PC-9 (cell line): ENCODE data around the gene ANKRD44. TPM values are rescaled to one million over a fixed set of nuclear protein-coding genes. Genes with fewer than 3 reads are reported as not detected.

Experiments used
- BruUV-seq: library from RNA; stranded (reverse); fragments of 400-500 nt; replicated peaks from 2 replicates; lab custom pipeline; 2021; lab: Mats Ljungman, UMichigan
- CTCF ChIA-PET: fragments of 300-600 bp; sonication (Branson Sonifier 250); formaldehyde crosslinking; loops from one replicate; lab custom pipeline; 2022; ENCODE audit warnings: antibody characterized with exemption; lab: Charles Lee
- POLR2A ChIA-PET: fragments of 300-600 bp; sonication (Branson Sonifier 250); formaldehyde crosslinking; loops from one replicate; lab custom pipeline; 2022; ENCODE audit warnings: antibody characterized with exemption; ENCODE audit not compliant: unreplicated experiment; lab: Charles Lee
- DNase-seq, 2 experiments: peaks; one replicate each; pipeline versions ENCODE4 v3.0.0 to v3.0.0-alpha.2; 2015 to 2022; ENCODE audit warnings: mixed read lengths in 1 of 2
- H2AFZ ChIP-seq: fragments of 200-600 bp; sonication (generic); 2 replicates; pipeline ENCODE4 v1.8.1; 2017; ENCODE audit warnings: antibody characterized with exemption
- H3F3A ChIP-seq: fragments of 200-600 bp; sonication (generic); 2 replicates; pipeline ENCODE4 v1.8.1; 2017; ENCODE audit warnings: antibody characterized with exemption, mild to moderate bottlenecking, low read depth; ENCODE audit not compliant: insufficient read depth
- H3K27ac ChIP-seq: fragments of 200-600 bp; sonication (generic); 2 replicates; pipeline ENCODE4 v1.6.1; 2016; ENCODE audit warnings: mixed run types
- H3K27me3 ChIP-seq: fragments of 200-600 bp; sonication (generic); 2 replicates; pipeline ENCODE4 v1.6.1; 2016; ENCODE audit warnings: low read depth, mixed run types; ENCODE audit not compliant: insufficient read depth
- H3K36me3 ChIP-seq: fragments of 200-600 bp; sonication (generic); 2 replicates; pipeline ENCODE4 v1.6.1; 2016; ENCODE audit warnings: low read depth, mixed run types
- H3K4me1 ChIP-seq: fragments of 200-600 bp; sonication (generic); replicated peaks from 2 replicates; pipeline ENCODE4 v1.6.1; 2016; ENCODE audit warnings: mixed run types; ENCODE audit not compliant: insufficient read depth
- H3K4me2 ChIP-seq: fragments of 200-600 bp; sonication (generic); 2 replicates; pipeline ENCODE4 v1.6.1; 2017; ENCODE audit warnings: mixed run types
- H3K4me3 ChIP-seq: fragments of 200-600 bp; sonication (generic); 2 replicates; pipeline ENCODE4 v1.6.1; 2016; ENCODE audit warnings: mixed run types
- H3K79me2 ChIP-seq: fragments of 200-600 bp; sonication (generic); 2 replicates; pipeline ENCODE4 v1.6.1; 2017; ENCODE audit warnings: low read depth, mixed run types
- H3K9me2 ChIP-seq: fragments of 200-600 bp; sonication (generic); 2 replicates; pipeline ENCODE4 v1.8.1; 2017; ENCODE audit warnings: mild to moderate bottlenecking; ENCODE audit not compliant: insufficient read depth
- H3K9me3 ChIP-seq: fragments of 200-600 bp; sonication (generic); 2 replicates; pipeline ENCODE4 v1.8.1; 2016; ENCODE audit warnings: low read depth; ENCODE audit not compliant: insufficient read depth
- H4K20me1 ChIP-seq: fragments of 200-600 bp; sonication (generic); 2 replicates; pipeline ENCODE4 v1.8.1; 2017; ENCODE audit not compliant: insufficient read depth
- CTCF ChIP-seq: fragments of 200-600 bp; sonication (generic); conservative IDR thresholded peaks from 2 replicates; pipeline ENCODE4 v1.6.1; 2017; ENCODE audit warnings: mixed run types, antibody characterized with exemption, mild to moderate bottlenecking, moderate library complexity
- EZH2 ChIP-seq: fragments of 200-600 bp; sonication (generic); IDR thresholded peaks from 2 replicates; pipeline ENCODE4 v1.8.0; 2017; ENCODE audit warnings: antibody characterized with exemption, low read depth
- intact Hi-C: fragments of 100-400 bp; cut with micrococcal nuclease; formaldehyde crosslinking; loops from one replicate; pipeline ENCODE4 v1.10.0; 2022; ENCODE audit not compliant: unreplicated experiment
- total RNA-seq: library from RNA; stranded (reverse); gene quantifications from 2 replicates; pipeline ENCODE4 v1.2.3, GENCODE V29; 2021

The ANKRD44 gene
- total RNA-seq, 1 experiment from 2014 or later: 3.4 TPM

GRCh38 chr2:197248001-197248401 lies 62.6 kb downstream of the ANKRD44 start:
- CTCF ChIA-PET: no interaction called here
- Histone ChIP-seq H3K4me1 (no peaks in the 10 kb centered on the region), H3K4me2 (no peak overlapping the region), H3K79me2 (no peaks in the 10 kb centered on the region), H3K27ac (no peak overlapping the region), H3F3A (no peaks in the 10 kb centered on the region), H3K27me3 (no peaks in the 10 kb centered on the region), H3K36me3 (no peaks in the 10 kb centered on the region), H3K4me3 (no peak overlapping the region), H3K9me3 (no peaks in the 10 kb centered on the region), H2AFZ (no peak overlapping the region), H4K20me1 (no peaks in the 10 kb centered on the region), H3K9me2 (no peaks in the 10 kb centered on the region)
- no peak for TF ChIP-seq CTCF
- no peak for TF ChIP-seq EZH2
- POLR2A ChIA-PET: no interaction called here
- no peak for DNase-seq
- intact Hi-C loops: no loop called here
- no TSS peak for BruUV-seq

- intact Hi-C loops: no loop called here
- ChIA-PET POLR2A (no interaction called here), CTCF (no interaction called here)
- TF ChIP-seq CTCF (no peak), EZH2 (no peak)
- Histone ChIP-seq H3K4me3 (no peak overlapping the region), H3K9me2 (no peaks in the 10 kb centered on the region), H2AFZ (no peak overlapping the region), H3K79me2 (no peaks in the 10 kb centered on the region), H3K27ac (no peak overlapping the region), H3K4me1 (no peaks in the 10 kb centered on the region), H3F3A (no peaks in the 10 kb centered on the region), H3K9me3 (no peaks in the 10 kb centered on the region), H3K36me3 (no peaks in the 10 kb centered on the region), H4K20me1 (no peaks in the 10 kb centered on the region), H3K4me2 (no peak overlapping the region), H3K27me3 (no peaks in the 10 kb centered on the region)
- DNase-seq: no peak
- no TSS peak for BruUV-seq
Observed at GRCh38 chr2:197247083-197247482, 63.5 kb downstream of the ANKRD44 start.

- Histone ChIP-seq H3K9me2 (no peaks in the 10 kb centered on the region), H3K4me3 (no peak overlapping the region), H3K4me1 (no peaks in the 10 kb centered on the region), H3F3A (no peaks in the 10 kb centered on the region), H3K9me3 (no peaks in the 10 kb centered on the region), H3K27ac (no peak overlapping the region), H3K79me2 (no peaks in the 10 kb centered on the region), H4K20me1 (no peaks in the 10 kb centered on the region), H3K27me3 (no peaks in the 10 kb centered on the region), H2AFZ (no peak overlapping the region), H3K36me3 (no peaks in the 10 kb centered on the region), H3K4me2 (no peak overlapping the region)
- intact Hi-C loops: no loop called here
- CTCF ChIA-PET: no interaction called here
- DNase-seq: no peak
- BruUV-seq: no TSS peak
- TF ChIP-seq EZH2 (no peak), CTCF (no peak)
- POLR2A ChIA-PET: no interaction called here
Observed at GRCh38 chr2:197245829-197246804, 64.5 kb downstream of the ANKRD44 start.
